GM21825 (cell line): ENCODE measurements around the gene MON1B.
"Not testable (repeated sequence)": the region's sequence is repeated elsewhere in the genome, so short reads cannot be mapped to it uniquely, and the experiment has no call there.

Source experiments
- ATAC-seq: cut with Tn5 transposase; IDR thresholded peaks from one replicate; pipeline ENCODE4 v1.9.1; 2021; ENCODE audit warnings: mild to moderate bottlenecking, moderate library complexity; ENCODE audit not compliant: unreplicated experiment

The MON1B gene

GRCh38 chr16:77238593-77238992, 47.6 kb downstream of the MON1B start:
- no peak for ATAC-seq

GRCh38 chr16:77242471-77242870, 51.5 kb downstream of the MON1B start:
- not testable (repeated sequence) for ATAC-seq

- no peak for ATAC-seq
These were observed 55.2 kb downstream of the MON1B start for GRCh38 chr16:77246150-77246549.

- ATAC-seq = no peak
These were observed 59.4 kb downstream of the MON1B start for GRCh38 chr16:77250400-77250799.
